Measurements from ENCODE around the gene KRTAP23-1.

The KRTAP23-1 gene

GRCh38 chr21:30348506-30348905, at the start of gene KRTAP23-1:
Gene KRTAP23-1 (minus strand): TSS chr21:30348606. CDS start chr21:30348606, 0 bp downstream.
- no peak for DNase-seq

GRCh38 chr21:30395731-30396130, 47.3 kb upstream of the KRTAP23-1 start, which contains the start of gene KRTAP13-1:
Gene KRTAP13-1 (plus strand): TSS chr21:30396031. CDS start chr21:30396087, 56 bp downstream.
- DNase-seq = no peak

- DNase-seq = no peak
These were observed 43.2 kb upstream of the KRTAP23-1 start for GRCh38 chr21:30391492-30392025.

GRCh38 chr21:30382201-30382600, 33.8 kb upstream of the KRTAP23-1 start:
- no peak for DNase-seq

- no peak for DNase-seq
These were observed 23.8 kb upstream of the KRTAP23-1 start, which contains the start of gene KRTAP13-2 for GRCh38 chr21:30372139-30372770. Gene KRTAP13-2 (minus strand): TSS chr21:30372271. CDS start chr21:30372213, 58 bp downstream.

- no peak for DNase-seq
These were observed 7.5 kb upstream of the KRTAP23-1 start for GRCh38 chr21:30355906-30356305.

GRCh38 chr21:30354308-30355005, 6.1 kb upstream of the KRTAP23-1 start:
- DNase-seq = no peak

- no peak for DNase-seq
These were observed 3.1 kb upstream of the KRTAP23-1 start for GRCh38 chr21:30351534-30351933.

GRCh38 chr21:30349572-30349971, 1.2 kb upstream of the KRTAP23-1 start:
- no peak for DNase-seq

- no peak for DNase-seq
These were observed 3.4 kb downstream of the KRTAP23-1 start for GRCh38 chr21:30345014-30345413.

- peak in 9 of 56 donors; percentile 1 to 64 (median 5) for DNase-seq
These were observed 7.5 kb downstream of the KRTAP23-1 start for GRCh38 chr21:30340714-30341573.

GRCh38 chr21:30338717-30339116, 9.7 kb downstream of the KRTAP23-1 start:
- DNase-seq = no peak

- DNase-seq = no peak
These were observed 10.6 kb downstream of the KRTAP23-1 start for GRCh38 chr21:30337772-30338171.

- no peak for DNase-seq
These were observed 11.1 kb downstream of the KRTAP23-1 start, which contains the start of gene KRTAP27-1 for GRCh38 chr21:30337276-30337744. Gene KRTAP27-1 (minus strand): TSS chr21:30337694. CDS start chr21:30337668, 26 bp downstream.

- no peak for DNase-seq
These were observed 11.8 kb downstream of the KRTAP23-1 start for GRCh38 chr21:30336596-30336995.

GRCh38 chr21:30333736-30334135, 14.7 kb downstream of the KRTAP23-1 start:
- DNase-seq = no peak

- no peak for DNase-seq
These were observed 15.7 kb downstream of the KRTAP23-1 start for GRCh38 chr21:30332681-30333080.

GRCh38 chr21:30329203-30329875, 19.1 kb downstream of the KRTAP23-1 start:
- no peak for DNase-seq

- no peak for DNase-seq
These were observed 22.0 kb downstream of the KRTAP23-1 start for GRCh38 chr21:30326390-30326789.

- DNase-seq = no peak
These were observed 28.2 kb downstream of the KRTAP23-1 start, which contains the start of gene KRTAP26-1 for GRCh38 chr21:30320215-30320614. Gene KRTAP26-1 (minus strand): TSS chr21:30320315. CDS start chr21:30320035, 280 bp downstream.

Data from amygdala (tissue), 56 donors.